Measurements from ENCODE around the gene COL27A1.

COL27A1 gene

DNA sequence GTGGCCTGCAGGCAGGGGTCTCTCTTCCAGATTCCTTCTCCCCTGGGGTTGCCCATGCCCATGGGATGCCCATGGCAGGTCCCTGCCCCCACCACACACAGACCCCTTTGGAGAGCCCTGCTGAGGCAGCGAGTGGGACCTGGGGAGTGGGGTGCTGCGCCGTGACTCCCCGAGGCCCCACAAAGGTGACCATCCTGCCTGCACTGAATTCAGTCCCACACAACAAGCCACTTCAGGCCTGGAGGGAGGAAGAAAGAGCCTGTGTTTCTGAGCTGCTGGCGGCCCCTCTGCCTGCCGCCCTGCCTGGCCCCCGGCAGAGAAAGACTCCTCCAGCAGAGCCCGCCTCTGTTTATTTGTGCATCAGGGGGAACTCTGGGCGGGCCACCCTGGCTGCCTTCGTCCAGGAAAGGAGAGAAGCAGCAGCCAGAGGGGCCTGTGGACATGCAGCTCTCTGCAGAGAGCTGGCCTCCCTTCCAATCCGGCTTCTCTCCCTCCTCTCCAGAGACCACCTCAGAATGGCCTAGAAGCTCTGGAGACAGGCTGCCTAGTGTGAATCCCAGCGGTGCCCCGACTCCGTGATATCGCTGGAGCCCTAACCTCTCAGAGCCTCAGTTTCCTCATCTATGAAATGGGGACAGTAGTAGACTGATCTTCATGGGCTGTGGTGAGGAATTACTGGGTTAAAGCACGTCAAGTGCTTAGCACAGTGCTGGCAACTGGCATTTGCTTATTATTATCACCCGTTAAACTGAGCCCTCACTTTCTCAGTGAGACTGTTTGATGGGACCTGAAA is 72.9 kb downstream of the COL27A1 start:
- TF ChIP-seq TAF1 (IDR thresholded peaks at IDR 0.05; ENCODE audit: borderline replicate concordance, insufficient read depth, low read length) (no peak), SIN3A (IDR thresholded peaks at IDR 0.05; ENCODE audit: borderline replicate concordance, insufficient read depth, low read length) (no peak), FOXP2 (optimal IDR thresholded peaks at IDR 0.05; ENCODE audit: borderline replicate concordance, extremely low read depth, extremely low read length, insufficient read depth) (no peak), POLR2AphosphoS5 (IDR thresholded peaks at IDR 0.05; ENCODE audit: low read depth, low read length) (no peak)
- TF ChIP-seq, protein P1, sequence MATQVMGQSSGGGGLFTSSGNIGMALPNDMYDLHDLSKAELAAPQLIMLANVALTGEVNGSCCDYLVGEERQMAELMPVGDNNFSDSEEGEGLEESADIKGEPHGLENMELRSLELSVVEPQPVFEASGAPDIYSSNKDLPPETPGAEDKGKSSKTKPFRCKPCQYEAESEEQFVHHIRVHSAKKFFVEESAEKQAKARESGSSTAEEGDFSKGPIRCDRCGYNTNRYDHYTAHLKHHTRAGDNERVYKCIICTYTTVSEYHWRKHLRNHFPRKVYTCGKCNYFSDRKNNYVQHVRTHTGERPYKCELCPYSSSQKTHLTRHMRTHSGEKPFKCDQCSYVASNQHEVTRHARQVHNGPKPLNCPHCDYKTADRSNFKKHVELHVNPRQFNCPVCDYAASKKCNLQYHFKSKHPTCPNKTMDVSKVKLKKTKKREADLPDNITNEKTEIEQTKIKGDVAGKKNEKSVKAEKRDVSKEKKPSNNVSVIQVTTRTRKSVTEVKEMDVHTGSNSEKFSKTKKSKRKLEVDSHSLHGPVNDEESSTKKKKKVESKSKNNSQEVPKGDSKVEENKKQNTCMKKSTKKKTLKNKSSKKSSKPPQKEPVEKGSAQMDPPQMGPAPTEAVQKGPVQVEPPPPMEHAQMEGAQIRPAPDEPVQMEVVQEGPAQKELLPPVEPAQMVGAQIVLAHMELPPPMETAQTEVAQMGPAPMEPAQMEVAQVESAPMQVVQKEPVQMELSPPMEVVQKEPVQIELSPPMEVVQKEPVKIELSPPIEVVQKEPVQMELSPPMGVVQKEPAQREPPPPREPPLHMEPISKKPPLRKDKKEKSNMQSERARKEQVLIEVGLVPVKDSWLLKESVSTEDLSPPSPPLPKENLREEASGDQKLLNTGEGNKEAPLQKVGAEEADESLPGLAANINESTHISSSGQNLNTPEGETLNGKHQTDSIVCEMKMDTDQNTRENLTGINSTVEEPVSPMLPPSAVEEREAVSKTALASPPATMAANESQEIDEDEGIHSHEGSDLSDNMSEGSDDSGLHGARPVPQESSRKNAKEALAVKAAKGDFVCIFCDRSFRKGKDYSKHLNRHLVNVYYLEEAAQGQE (IDR thresholded peaks at IDR 0.05; ENCODE audit: insufficient read depth in 1 of 2, low read depth in 2 of 2, low read length in 2 of 2), result no peak

DNA sequence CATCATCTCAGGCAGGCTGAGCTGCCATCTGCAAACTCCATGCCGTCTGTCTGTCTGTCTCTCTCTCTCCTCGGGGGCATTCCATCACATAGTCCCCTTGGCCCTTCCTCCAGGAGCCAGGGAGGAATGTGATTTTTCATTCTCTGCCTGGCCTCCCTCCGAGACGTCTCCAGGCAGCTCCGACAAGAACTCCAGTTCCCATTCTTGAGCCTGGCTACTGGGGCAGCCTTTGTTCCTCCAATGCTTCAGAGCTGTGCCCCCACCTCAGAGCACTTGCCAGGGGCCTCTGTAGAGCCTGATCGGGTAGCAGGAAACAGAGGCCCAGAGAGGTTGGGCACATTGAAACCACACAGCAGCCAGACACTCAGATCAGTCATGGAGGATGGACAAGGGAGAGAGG is 74.0 kb downstream of the COL27A1 start:
- TF ChIP-seq, protein P1 (IDR thresholded peaks at IDR 0.05; ENCODE audit: insufficient read depth in 1 of 2, low read depth in 2 of 2, low read length in 2 of 2), result no peak
- TF ChIP-seq POLR2AphosphoS5 (IDR thresholded peaks at IDR 0.05; ENCODE audit: low read depth, low read length) (no peak), SIN3A (IDR thresholded peaks at IDR 0.05; ENCODE audit: borderline replicate concordance, insufficient read depth, low read length) (no peak), FOXP2 (optimal IDR thresholded peaks at IDR 0.05; ENCODE audit: borderline replicate concordance, extremely low read depth, extremely low read length, insufficient read depth) (no peak), TAF1 (IDR thresholded peaks at IDR 0.05; ENCODE audit: borderline replicate concordance, insufficient read depth, low read length) (no peak)

GRCh38 chr9:114230068-114230467 is 74.7 kb downstream of the COL27A1 start:
- TF ChIP-seq FOXP2 (optimal IDR thresholded peaks at IDR 0.05; ENCODE audit: borderline replicate concordance, extremely low read depth, extremely low read length, insufficient read depth), result no peak
- TF ChIP-seq, protein P1 (IDR thresholded peaks at IDR 0.05; ENCODE audit: insufficient read depth in 1 of 2, low read depth in 2 of 2, low read length in 2 of 2), result no peak
- no peak for TF ChIP-seq SIN3A (IDR thresholded peaks at IDR 0.05; ENCODE audit: borderline replicate concordance, insufficient read depth, low read length)
- TF ChIP-seq TAF1 (IDR thresholded peaks at IDR 0.05; ENCODE audit: borderline replicate concordance, insufficient read depth, low read length), result no peak
- no peak for TF ChIP-seq POLR2AphosphoS5 (IDR thresholded peaks at IDR 0.05; ENCODE audit: low read depth, low read length)

DNA sequence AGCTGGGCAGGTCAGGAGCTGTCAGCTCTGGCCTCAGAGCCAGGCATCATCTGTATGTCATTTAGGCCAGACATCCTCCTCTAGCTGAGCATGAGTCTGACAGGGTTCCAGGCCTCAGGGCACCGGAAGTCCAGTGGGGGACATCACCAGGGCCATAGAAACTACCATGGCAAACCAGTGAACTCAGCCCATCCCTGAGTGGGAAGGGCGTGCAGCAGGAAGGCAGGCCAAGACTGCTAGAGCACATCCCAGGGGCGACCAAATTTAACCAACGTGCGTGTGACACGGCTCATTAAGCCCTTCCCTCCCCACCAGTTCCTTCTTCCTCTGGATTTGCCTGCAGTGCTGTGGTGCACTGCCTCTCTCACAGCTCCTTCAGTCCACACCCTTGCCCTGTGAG is 75.9 kb downstream of the COL27A1 start:
- no peak for TF ChIP-seq SIN3A (IDR thresholded peaks at IDR 0.05; ENCODE audit: borderline replicate concordance, insufficient read depth, low read length)
- TF ChIP-seq, protein P1 (IDR thresholded peaks at IDR 0.05; ENCODE audit: insufficient read depth in 1 of 2, low read depth in 2 of 2, low read length in 2 of 2), result no peak
- TF ChIP-seq POLR2AphosphoS5 (IDR thresholded peaks at IDR 0.05; ENCODE audit: low read depth, low read length), result no peak
- TF ChIP-seq TAF1 (IDR thresholded peaks at IDR 0.05; ENCODE audit: borderline replicate concordance, insufficient read depth, low read length), result no peak
- no peak for TF ChIP-seq FOXP2 (optimal IDR thresholded peaks at IDR 0.05; ENCODE audit: borderline replicate concordance, extremely low read depth, extremely low read length, insufficient read depth)
